Lower lobe of right lung (tissue), 2 donors: ENCODE data around the gene FAM83C. TPM values are rescaled to one million over a fixed set of nuclear protein-coding genes. Genes with fewer than 3 reads are reported as not detected.

ENCODE experiments used
- ATAC-seq, 2 donors: fragments of 200-7000 bp; cut with Tn5 transposase; one replicate each; pipeline ENCODE4 v1.9.1; 2020 to 2022; ENCODE audit warnings: mild to moderate bottlenecking in 2 of 2, moderate library complexity in 2 of 2
- DNase-seq: peaks from one replicate; pipeline ENCODE4 v3.0.0-alpha.2; 2020
- H3K27ac ChIP-seq: fragments of 200-600 bp; one replicate; pipeline ENCODE4 v1.8.0; 2022
- H3K27me3 ChIP-seq: fragments of 200-600 bp; one replicate; pipeline ENCODE4 v1.8.0; 2022; ENCODE audit warnings: low read depth
- H3K36me3 ChIP-seq: fragments of 200-600 bp; one replicate; pipeline ENCODE4 v1.8.0; 2022; ENCODE audit warnings: mild to moderate bottlenecking
- H3K4me1 ChIP-seq: fragments of 200-600 bp; one replicate; pipeline ENCODE4 v1.8.0; 2022
- H3K4me3 ChIP-seq: fragments of 200-600 bp; one replicate; pipeline ENCODE4 v1.8.0; 2022; ENCODE audit warnings: mild to moderate bottlenecking
- H3K9me3 ChIP-seq: fragments of 200-600 bp; one replicate; pipeline ENCODE4 v1.8.0; 2022
- CTCF ChIP-seq: fragments of 200-600 bp; IDR thresholded peaks from one replicate; pipeline ENCODE4 v1.8.0; 2022; ENCODE audit warnings: antibody characterized with exemption, mild to moderate bottlenecking
- intact Hi-C: fragments of 100-400 bp; cut with DNase I; formaldehyde crosslinking; loops from one replicate; pipeline ENCODE4 v1.11.0; 2022
- total RNA-seq: library from RNA; stranded (reverse); fragmentation: NEBNext Ultra II Directional; extraction: Animal tissue kit (Norgen Biotek cat#: 25700); gene quantifications from one replicate; pipeline ENCODE4 v1.2.1, GENCODE V29; 2021
- donor health status: DM: no; HTN: yes; CAD: no; lungs with severe emphysema.

Gene FAM83C
- total RNA-seq, 1 donor from 2014 or later, result not detected

GRCh38 chr20:35271904-35272303, 20.3 kb downstream of the FAM83C start:
- no peak for TF ChIP-seq CTCF
- peaks cover 21% of the 10 kb centered on the region for H3K4me1 ChIP-seq
- no peaks in the 10 kb centered on the region for H3K9me3 ChIP-seq
- H3K36me3 ChIP-seq, result peaks cover 83% of the 10 kb centered on the region
- no peak for DNase-seq
- intact Hi-C loops, result no loop called here
- H3K27me3 ChIP-seq, result no peaks in the 10 kb centered on the region
- no peak overlapping the region for H3K27ac ChIP-seq
- H3K4me3 ChIP-seq, result no peak overlapping the region
- peak in 1 of 2 donors; percentile 2 for ATAC-seq

GRCh38 chr20:35271073-35271882, 20.9 kb downstream of the FAM83C start:
- H3K9me3 ChIP-seq, result no peaks in the 10 kb centered on the region
- no peak for TF ChIP-seq CTCF
- DNase-seq (no peak), ATAC-seq (peak in 1 of 2 donors; percentile 15)
- H3K27ac ChIP-seq, result no peak overlapping the region
- H3K4me1 ChIP-seq, result peaks cover 14% of the 10 kb centered on the region
- H3K4me3 ChIP-seq, result no peak overlapping the region
- H3K36me3 ChIP-seq, result peaks cover 87% of the 10 kb centered on the region
- no peaks in the 10 kb centered on the region for H3K27me3 ChIP-seq
- intact Hi-C loops, result no loop called here

GRCh38 chr20:35270021-35270902, 22.0 kb downstream of the FAM83C start:
- H3K27ac ChIP-seq, result no peak overlapping the region
- peaks cover 9% of the 10 kb centered on the region for H3K4me1 ChIP-seq
- DNase-seq, result peak; percentile 52
- no peak overlapping the region for H3K4me3 ChIP-seq
- no peaks in the 10 kb centered on the region for H3K27me3 ChIP-seq
- H3K36me3 ChIP-seq, result peaks cover 85% of the 10 kb centered on the region
- no peaks in the 10 kb centered on the region for H3K9me3 ChIP-seq
- intact Hi-C loops, result no loop called here
- peak in 1 of 2 donors; percentile 39 for ATAC-seq
- TF ChIP-seq CTCF, result no peak

GRCh38 chr20:35269055-35269781, 23.0 kb downstream of the FAM83C start:
- H3K27me3 ChIP-seq, result no peaks in the 10 kb centered on the region
- DNase-seq, result peak; percentile 68
- TF ChIP-seq CTCF, result peak; percentile 69
- peak; percentile 78 to 83 for ATAC-seq
- H3K36me3 ChIP-seq, result peaks cover 76% of the 10 kb centered on the region
- intact Hi-C loops, result no loop called here
- H3K4me1 ChIP-seq, result peaks cover 9% of the 10 kb centered on the region
- no peaks in the 10 kb centered on the region for H3K9me3 ChIP-seq
- H3K27ac ChIP-seq, result no peak overlapping the region
- no peak overlapping the region for H3K4me3 ChIP-seq

- H3K36me3 ChIP-seq, result peaks cover 65% of the 10 kb centered on the region
- no peak overlapping the region for H3K4me3 ChIP-seq
- DNase-seq (no peak), ATAC-seq (no peak)
- no peaks in the 10 kb centered on the region for H3K9me3 ChIP-seq
- H3K27ac ChIP-seq, result no peak overlapping the region
- H3K27me3 ChIP-seq, result no peaks in the 10 kb centered on the region
- no peak for TF ChIP-seq CTCF
- peaks cover 21% of the 10 kb centered on the region for H3K4me1 ChIP-seq
- intact Hi-C loops, result no loop called here
Measured at GRCh38 chr20:35267092-35267491, 25.1 kb downstream of the FAM83C start.
